HCT116 (cell line): ENCODE measurements around the gene NXPE3. TPM values are rescaled to one million over a fixed set of nuclear protein-coding genes. Genes with fewer than 3 reads are reported as not detected.

Experiments used
- ATAC-seq: fragments of 200-7000 bp; cut with Tn5 transposase; 2 replicates; pipeline ENCODE4 v1.9.1; 2020; ENCODE audit warnings: mild to moderate bottlenecking, moderate library complexity
- BruUV-seq: library from RNA; stranded (reverse); fragments of 400-500 nt; replicated peaks from 2 replicates; lab custom pipeline; 2021; lab: Mats Ljungman, UMichigan
- CTCF ChIA-PET: fragments of 300-600 bp; sonication (Branson Sonifier 250); formaldehyde crosslinking; loops from one replicate; lab custom pipeline; 2021; ENCODE audit warnings: antibody characterized with exemption; lab: Charles Lee
- POLR2A ChIA-PET: fragments of 300-600, 350-600 bp; sonication (Branson Sonifier 250); formaldehyde crosslinking; loops from one replicate; lab custom pipeline; 2021; ENCODE audit warnings: antibody characterized with exemption; lab: Charles Lee
- RAD21 ChIA-PET, 2 experiments: fragments of 300-600 bp; sonication (Branson Sonifier 250); formaldehyde crosslinking; loops; one replicate each; lab custom pipeline; 2023; ENCODE audit warnings: low total read pairs in 2 of 2; ENCODE audit not compliant: uncharacterized antibody in 2 of 2, unreplicated experiment in 2 of 2, low non-redundant PET in 1 of 2; lab: Charles Lee
- DNase-seq: peaks from one replicate; pipeline ENCODE4 v3.0.0-alpha.2; 2010; ENCODE audit warnings: low read depth, low spot score
- H2AFZ ChIP-seq: fragments of 200-600 bp; shearing (Covaris generic), sonication (generic); 2 replicates; pipeline ENCODE4 v1.6.1; 2017; ENCODE audit warnings: low read depth, mixed run types, mixed read lengths, antibody characterized with exemption, low read length; ENCODE audit not compliant: poor library complexity, severe bottlenecking
- H3K27ac ChIP-seq: 2 replicates; pipeline ENCODE4 v1.5.1; 2012; ENCODE audit warnings: low read depth, low read length
- H3K27me3 ChIP-seq: fragments of 200-600 bp; sonication (generic); 2 replicates; pipeline ENCODE4 v1.6.1; 2016; ENCODE audit warnings: mixed run types, low read length, mixed read lengths; ENCODE audit not compliant: insufficient read depth
- H3K36me3 ChIP-seq, 2 experiments: fragments of 200-500 bp in 1 of 2; fragments of 200-600 bp in 1 of 2; sonication (Bioruptor generic) in 1 of 2; sonication (generic) in 1 of 2; 2 replicates each; pipeline versions ENCODE4 v1.5.1 to v1.6.1; 2014 to 2016; ENCODE audit warnings: low read length in 2 of 2, inconsistent platforms in 1 of 2, mixed read lengths in 1 of 2, mixed run types in 1 of 2; ENCODE audit not compliant: insufficient read depth in 2 of 2, control insufficient read depth in 1 of 2
- H3K4me1 ChIP-seq, 2 experiments: fragments of 200-600 bp in 1 of 2; sonication (generic) in 1 of 2; 2 replicates each; pipeline versions ENCODE4 v1.5.1 to v1.6.1; 2012 to 2017; ENCODE audit warnings: low read length in 2 of 2, inconsistent platforms in 1 of 2, mild to moderate bottlenecking in 1 of 2, mixed read lengths in 1 of 2, mixed run types in 1 of 2, moderate library complexity in 1 of 2; ENCODE audit not compliant: insufficient read depth in 2 of 2, control insufficient read depth in 1 of 2
- H3K4me2 ChIP-seq: fragments of 200-600 bp; sonication (generic); 2 replicates; pipeline ENCODE4 v1.6.1; 2017; ENCODE audit warnings: mixed run types, low read length, mixed read lengths
- H3K4me3 ChIP-seq, 2 experiments: fragments of 200-600 bp in 1 of 2; sonication (generic) in 1 of 2; replicated peaks in 1 of 2; 2 replicates each; pipeline ENCODE4 v1.5.1; 2011 to 2016; ENCODE audit warnings: low read length in 2 of 2, control low read depth in 1 of 2, low read depth in 1 of 2, mild to moderate bottlenecking in 1 of 2, mixed read lengths in 1 of 2, mixed run types in 1 of 2
- H3K79me2 ChIP-seq: fragments of 200-600 bp; sonication (generic); 2 replicates; pipeline ENCODE4 v1.6.1; 2017; ENCODE audit warnings: mild to moderate bottlenecking, mixed run types, low read length, moderate library complexity, mixed read lengths; ENCODE audit not compliant: insufficient read depth
- H3K9ac ChIP-seq: fragments of 200-600 bp; sonication (generic); 2 replicates; pipeline ENCODE4 v1.6.1; 2016; ENCODE audit warnings: low read length, mixed read lengths
- H3K9me2 ChIP-seq: fragments of 200-600 bp; sonication (generic), shearing (Covaris generic); 2 replicates; pipeline ENCODE4 v1.6.1; 2017; ENCODE audit warnings: mixed run types, mild to moderate bottlenecking, moderate library complexity; ENCODE audit not compliant: insufficient read depth
- H3K9me3 ChIP-seq, 2 experiments: fragments of 200-500 bp in 1 of 2; fragments of 200-600 bp in 1 of 2; sonication (Bioruptor generic) in 1 of 2; sonication (generic) in 1 of 2; 2 replicates each; pipeline ENCODE4 v1.6.1; 2014 to 2017; ENCODE audit warnings: low read length in 2 of 2, mixed read lengths in 2 of 2, inconsistent platforms in 1 of 2, low read depth in 1 of 2, mild to moderate bottlenecking in 1 of 2, mixed run types in 1 of 2, moderate library complexity in 1 of 2; ENCODE audit not compliant: control insufficient read depth in 1 of 2, insufficient read depth in 1 of 2
- H4K20me1 ChIP-seq: fragments of 200-600 bp; sonication (generic), shearing (Covaris generic); 2 replicates; pipeline ENCODE4 v1.6.1; 2017; ENCODE audit warnings: mixed run types, mild to moderate bottlenecking, moderate library complexity; ENCODE audit not compliant: insufficient read depth
- ATF3 ChIP-seq: IDR thresholded peaks from 2 replicates; pipeline ENCODE4 v1.6.1; 2012
- CBX3 ChIP-seq: IDR thresholded peaks from 2 replicates; pipeline ENCODE4 v1.6.1; 2012; ENCODE audit warnings: low read depth
- CTCF ChIP-seq, 3 experiments: fragments of 200-600 bp in 1 of 3; sonication (generic) in 1 of 3; IDR thresholded peaks in 2 of 3; conservative IDR thresholded peaks in 1 of 3; 2 replicates each; pipeline ENCODE4 v1.5.1; 2012 to 2017; ENCODE audit warnings: low read depth in 2 of 3, low read length in 2 of 3, antibody characterized with exemption in 1 of 3, borderline replicate concordance in 1 of 3, control low read depth in 1 of 3, mild to moderate bottlenecking in 1 of 3, mixed read lengths in 1 of 3, mixed run types in 1 of 3, moderate library complexity in 1 of 3; ENCODE audit not compliant: insufficient read depth in 1 of 3
- EGR1 ChIP-seq: IDR thresholded peaks from 2 replicates; pipeline ENCODE4 v1.6.1; 2012; ENCODE audit warnings: low read depth
- ELF1 ChIP-seq: IDR thresholded peaks from 2 replicates; pipeline ENCODE4 v1.6.1; 2012; ENCODE audit warnings: low read depth, borderline replicate concordance
- EZH2 ChIP-seq: fragments of 200-600 bp; sonication (generic); IDR thresholded peaks from 2 replicates; pipeline ENCODE4 v1.6.1; 2017; ENCODE audit warnings: antibody characterized with exemption, mixed run types
- FOSL1 ChIP-seq: IDR thresholded peaks from 2 replicates; pipeline ENCODE4 v1.6.1; 2012; ENCODE audit warnings: low read depth
- JUND ChIP-seq: IDR thresholded peaks from 2 replicates; pipeline ENCODE4 v1.6.1; 2012
- POLR2A ChIP-seq: IDR thresholded peaks from 2 replicates; pipeline ENCODE4 v1.7.0; 2011; ENCODE audit warnings: borderline replicate concordance; ENCODE audit not compliant: insufficient read depth, insufficient read length; ENCODE audit errors: extremely low read depth
- SIN3A ChIP-seq: IDR thresholded peaks from 2 replicates; pipeline ENCODE4 v1.6.1; 2012; ENCODE audit warnings: low read depth
- SRF ChIP-seq: IDR thresholded peaks from 2 replicates; pipeline ENCODE4 v1.6.1; 2012; ENCODE audit warnings: low read depth
- TCF7L2 ChIP-seq: IDR thresholded peaks from 2 replicates; pipeline ENCODE4 v1.7.0; 2011; ENCODE audit warnings: borderline replicate concordance, inconsistent platforms; ENCODE audit not compliant: insufficient read depth, insufficient read length; ENCODE audit errors: extremely low read depth
- intact Hi-C: fragments of 100-400 bp; cut with micrococcal nuclease; formaldehyde crosslinking; loops from 2 replicates; pipeline ENCODE4 v1.10.0; 2022
- total RNA-seq: library from RNA; stranded (reverse); gene quantifications from one replicate; pipeline ENCODE4 v1.2.1, GENCODE V29; 2021; ENCODE audit not compliant: unreplicated experiment
- TF ChIP-seq, protein P1 (sequence below): IDR thresholded peaks from 2 replicates; pipeline ENCODE4 v1.6.1; 2011; ENCODE audit warnings: mild to moderate bottlenecking, low read length, moderate library complexity; ENCODE audit not compliant: insufficient replicate concordance; ENCODE audit errors: extremely low read depth
- TF ChIP-seq, protein P2 (sequence below): IDR thresholded peaks from 2 replicates; pipeline ENCODE4 v1.6.1; 2012; ENCODE audit warnings: low read depth

Gene NXPE3
- total RNA-seq, 1 experiment from 2014 or later: 4.3 TPM

DNA sequence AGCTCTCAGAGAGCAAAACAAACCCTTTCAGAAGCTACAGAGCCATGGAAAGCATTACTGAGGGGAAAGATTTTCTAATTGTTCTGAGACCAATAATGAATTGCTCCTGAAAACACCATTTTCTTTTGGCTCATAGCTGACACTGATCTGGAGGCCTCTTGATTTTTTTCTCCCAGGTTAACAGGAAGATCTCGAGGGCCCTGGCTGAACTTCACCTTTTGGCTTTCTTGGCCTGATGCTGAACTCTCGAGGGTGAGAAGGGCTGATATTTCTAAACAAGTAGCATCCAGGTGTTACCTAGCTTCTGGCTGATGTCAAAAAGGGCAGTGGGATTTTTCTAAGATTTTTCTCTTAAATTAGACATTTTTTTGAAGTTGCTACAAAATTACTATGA, 50.4 kb downstream of the NXPE3 start:
- no peak overlapping the region for H2AFZ ChIP-seq
- ChIA-PET RAD21 (no interaction called here), POLR2A (interaction anchor here (3.5 kb wide), 1 partner anchor 20 kb away, joined by 12 read pairs; the partner anchor contains the start of gene NFKBIZ), CTCF (no interaction called here)
- H3K79me2 ChIP-seq: no peaks in the 10 kb centered on the region
- intact Hi-C loops: no loop called here
- no peak overlapping the region for H3K4me2 ChIP-seq
- H3K9ac ChIP-seq: no peak overlapping the region
- no peaks in the 10 kb centered on the region for H3K9me3 ChIP-seq
- ATAC-seq (no peak), DNase-seq (no peak)
- TF ChIP-seq, protein P1, sequence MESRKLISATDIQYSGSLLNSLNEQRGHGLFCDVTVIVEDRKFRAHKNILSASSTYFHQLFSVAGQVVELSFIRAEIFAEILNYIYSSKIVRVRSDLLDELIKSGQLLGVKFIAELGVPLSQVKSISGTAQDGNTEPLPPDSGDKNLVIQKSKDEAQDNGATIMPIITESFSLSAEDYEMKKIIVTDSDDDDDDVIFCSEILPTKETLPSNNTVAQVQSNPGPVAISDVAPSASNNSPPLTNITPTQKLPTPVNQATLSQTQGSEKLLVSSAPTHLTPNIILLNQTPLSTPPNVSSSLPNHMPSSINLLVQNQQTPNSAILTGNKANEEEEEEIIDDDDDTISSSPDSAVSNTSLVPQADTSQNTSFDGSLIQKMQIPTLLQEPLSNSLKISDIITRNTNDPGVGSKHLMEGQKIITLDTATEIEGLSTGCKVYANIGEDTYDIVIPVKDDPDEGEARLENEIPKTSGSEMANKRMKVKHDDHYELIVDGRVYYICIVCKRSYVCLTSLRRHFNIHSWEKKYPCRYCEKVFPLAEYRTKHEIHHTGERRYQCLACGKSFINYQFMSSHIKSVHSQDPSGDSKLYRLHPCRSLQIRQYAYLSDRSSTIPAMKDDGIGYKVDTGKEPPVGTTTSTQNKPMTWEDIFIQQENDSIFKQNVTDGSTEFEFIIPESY: no peak
- TF ChIP-seq EZH2 (no peak), TCF7L2 (no peak), SIN3A (no peak), SRF (no peak), JUND (no peak), FOSL1 (no peak), EGR1 (no peak), ELF1 (no peak), POLR2A (no peak)
- no peaks in the 10 kb centered on the region for H3K9me2 ChIP-seq
- H3K27ac ChIP-seq: no peak overlapping the region
- H3K4me3 ChIP-seq: no peak overlapping the region
- no TSS peak for BruUV-seq
- H3K36me3 ChIP-seq: no peaks in the 10 kb centered on the region
- no peaks in the 10 kb centered on the region for H3K27me3 ChIP-seq
- H4K20me1 ChIP-seq: no peaks in the 10 kb centered on the region
- H3K4me1 ChIP-seq: peaks cover 12 to 19% of the 10 kb centered on the region in 2 experiments

DNA sequence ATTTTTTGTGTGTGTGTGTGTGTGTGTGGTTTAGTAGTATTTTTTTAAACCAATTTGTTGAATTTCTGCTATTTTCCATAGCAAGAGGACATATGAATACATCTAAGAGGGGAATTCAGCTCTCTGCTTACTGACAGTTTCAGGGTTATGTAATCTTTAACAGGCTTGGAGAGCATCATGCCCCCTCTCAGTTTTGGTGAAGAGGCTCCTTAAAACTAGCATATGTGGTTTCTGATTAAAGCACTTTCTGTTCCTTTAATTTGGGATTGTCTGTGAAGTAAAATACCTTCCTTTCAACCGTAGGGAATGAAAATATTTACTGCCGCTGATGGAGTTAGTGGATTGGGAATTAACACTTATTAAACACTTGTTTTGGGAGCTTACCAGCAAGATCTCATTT, 50.9 kb downstream of the NXPE3 start:
- Histone ChIP-seq H3K27ac (no peak overlapping the region), H3K9ac (no peak overlapping the region), H3K27me3 (no peaks in the 10 kb centered on the region), H3K4me3 (no peak overlapping the region), H3K4me1 (peaks cover 12 to 19% of the 10 kb centered on the region in 2 experiments), H3K9me3 (no peaks in the 10 kb centered on the region), H4K20me1 (no peaks in the 10 kb centered on the region), H3K79me2 (no peaks in the 10 kb centered on the region), H3K36me3 (no peaks in the 10 kb centered on the region), H3K9me2 (no peaks in the 10 kb centered on the region), H2AFZ (no peak overlapping the region), H3K4me2 (no peak overlapping the region)
- DNase-seq: no peak
- TF ChIP-seq, protein P2, sequence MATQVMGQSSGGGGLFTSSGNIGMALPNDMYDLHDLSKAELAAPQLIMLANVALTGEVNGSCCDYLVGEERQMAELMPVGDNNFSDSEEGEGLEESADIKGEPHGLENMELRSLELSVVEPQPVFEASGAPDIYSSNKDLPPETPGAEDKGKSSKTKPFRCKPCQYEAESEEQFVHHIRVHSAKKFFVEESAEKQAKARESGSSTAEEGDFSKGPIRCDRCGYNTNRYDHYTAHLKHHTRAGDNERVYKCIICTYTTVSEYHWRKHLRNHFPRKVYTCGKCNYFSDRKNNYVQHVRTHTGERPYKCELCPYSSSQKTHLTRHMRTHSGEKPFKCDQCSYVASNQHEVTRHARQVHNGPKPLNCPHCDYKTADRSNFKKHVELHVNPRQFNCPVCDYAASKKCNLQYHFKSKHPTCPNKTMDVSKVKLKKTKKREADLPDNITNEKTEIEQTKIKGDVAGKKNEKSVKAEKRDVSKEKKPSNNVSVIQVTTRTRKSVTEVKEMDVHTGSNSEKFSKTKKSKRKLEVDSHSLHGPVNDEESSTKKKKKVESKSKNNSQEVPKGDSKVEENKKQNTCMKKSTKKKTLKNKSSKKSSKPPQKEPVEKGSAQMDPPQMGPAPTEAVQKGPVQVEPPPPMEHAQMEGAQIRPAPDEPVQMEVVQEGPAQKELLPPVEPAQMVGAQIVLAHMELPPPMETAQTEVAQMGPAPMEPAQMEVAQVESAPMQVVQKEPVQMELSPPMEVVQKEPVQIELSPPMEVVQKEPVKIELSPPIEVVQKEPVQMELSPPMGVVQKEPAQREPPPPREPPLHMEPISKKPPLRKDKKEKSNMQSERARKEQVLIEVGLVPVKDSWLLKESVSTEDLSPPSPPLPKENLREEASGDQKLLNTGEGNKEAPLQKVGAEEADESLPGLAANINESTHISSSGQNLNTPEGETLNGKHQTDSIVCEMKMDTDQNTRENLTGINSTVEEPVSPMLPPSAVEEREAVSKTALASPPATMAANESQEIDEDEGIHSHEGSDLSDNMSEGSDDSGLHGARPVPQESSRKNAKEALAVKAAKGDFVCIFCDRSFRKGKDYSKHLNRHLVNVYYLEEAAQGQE: no peak
- TF ChIP-seq CTCF (IDR thresholded peaks at IDR 0.05 in 2 of 3, conservative IDR thresholded peaks at IDR 0.05 in 1 of 3; ENCODE audit: borderline replicate concordance in 1 of 3, insufficient read depth in 1 of 3, low read depth in 2 of 3, low read length in 2 of 3) (no peak), ATF3 (no peak), POLR2A (no peak), CBX3 (no peak)
- ATAC-seq: no peak
- no TSS peak for BruUV-seq
- RAD21 ChIA-PET: no interaction called here
- CTCF ChIA-PET: no interaction called here
- POLR2A ChIA-PET: interaction anchor here (1.2 to 3.5 kb wide), 2 partner anchors 20 to 71 kb away, joined by 3 to 12 read pairs; partner anchors contain the start of gene NFKBIZ
- intact Hi-C loops: no loop called here
